GM12875 (cell line): ENCODE results near the gene OR4F17.
"Not testable (repeated sequence)": the region's sequence is repeated elsewhere in the genome, so short reads cannot be mapped to it uniquely, and the experiment has no call there.

Experiments
- H3K4me3 ChIP-seq: one replicate; pipeline ENCODE4 v1.5.1; 2011; ENCODE audit warnings: low read depth, low read length, control low read depth

Gene OR4F17, protein sequence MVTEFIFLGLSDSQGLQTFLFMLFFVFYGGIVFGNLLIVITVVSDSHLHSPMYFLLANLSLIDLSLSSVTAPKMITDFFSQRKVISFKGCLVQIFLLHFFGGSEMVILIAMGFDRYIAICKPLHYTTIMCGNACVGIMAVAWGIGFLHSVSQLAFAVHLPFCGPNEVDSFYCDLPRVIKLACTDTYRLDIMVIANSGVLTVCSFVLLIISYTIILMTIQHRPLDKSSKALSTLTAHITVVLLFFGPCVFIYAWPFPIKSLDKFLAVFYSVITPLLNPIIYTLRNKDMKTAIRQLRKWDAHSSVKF

DNA sequence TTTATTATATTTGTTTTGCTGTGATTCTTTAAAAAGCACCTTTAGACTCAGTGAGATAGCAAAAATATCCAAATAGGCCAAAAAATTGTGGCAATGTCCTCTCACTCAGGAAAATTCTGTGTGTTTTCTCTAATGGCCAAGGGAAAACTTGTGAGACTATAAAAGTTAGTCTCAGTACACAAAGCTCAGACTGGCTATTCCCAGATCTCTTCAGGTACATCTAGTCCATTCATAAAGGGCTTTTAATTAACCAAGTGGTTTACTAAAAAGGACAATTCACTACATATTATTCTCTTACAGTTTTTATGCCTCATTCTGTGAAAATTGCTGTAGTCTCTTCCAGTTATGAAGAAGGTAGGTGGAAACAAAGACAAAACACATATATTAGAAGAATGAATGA lies at the start of gene OR4F17:
Gene OR4F17 (plus strand): TSS at position 301 of the 400 bp plus-strand sequence. CDS start 3,575 bp downstream, outside the sequence.
- not testable (repeated sequence) for H3K4me3 ChIP-seq

DNA sequence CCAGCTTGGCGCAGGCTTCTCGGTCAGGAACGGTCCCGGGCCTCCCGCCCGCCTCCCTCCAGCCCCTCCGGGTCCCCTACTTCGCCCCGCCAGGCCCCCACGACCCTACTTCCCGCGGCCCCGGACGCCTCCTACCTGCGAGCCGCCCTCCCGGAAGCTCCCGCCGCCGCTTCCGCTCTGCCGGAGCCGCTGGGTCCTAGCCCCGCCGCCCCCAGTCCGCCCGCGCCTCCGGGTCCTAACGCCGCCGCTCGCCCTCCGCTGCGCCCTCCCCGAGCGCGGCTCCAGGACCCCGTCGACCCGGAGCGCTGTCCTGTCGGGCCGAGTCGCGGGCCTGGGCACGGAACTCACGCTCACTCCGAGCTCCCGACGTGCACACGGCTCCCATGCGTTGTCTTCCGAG lies 36.1 kb upstream of the OR4F17 start:
- H3K4me3 ChIP-seq, result not testable (repeated sequence)

DNA sequence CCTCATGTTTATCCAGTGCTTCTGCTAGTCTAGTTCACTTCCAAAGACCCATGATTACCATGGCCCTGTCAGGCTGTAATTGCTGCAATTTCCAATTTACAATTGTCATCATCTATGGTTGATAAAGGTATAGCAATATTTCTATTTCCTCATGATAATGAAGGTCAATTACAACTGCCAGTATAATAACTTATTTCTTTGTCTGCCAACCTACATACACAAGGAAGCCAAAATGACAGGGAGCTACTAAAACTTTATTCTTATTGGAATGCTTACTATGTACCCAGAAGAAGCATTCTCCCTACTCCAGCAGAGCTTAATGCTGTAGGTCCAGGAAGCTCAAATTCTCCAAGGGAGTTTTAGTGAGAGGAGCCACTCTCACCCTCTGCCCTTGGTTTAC lies 24.0 kb upstream of the OR4F17 start:
- not testable (repeated sequence) for H3K4me3 ChIP-seq

DNA sequence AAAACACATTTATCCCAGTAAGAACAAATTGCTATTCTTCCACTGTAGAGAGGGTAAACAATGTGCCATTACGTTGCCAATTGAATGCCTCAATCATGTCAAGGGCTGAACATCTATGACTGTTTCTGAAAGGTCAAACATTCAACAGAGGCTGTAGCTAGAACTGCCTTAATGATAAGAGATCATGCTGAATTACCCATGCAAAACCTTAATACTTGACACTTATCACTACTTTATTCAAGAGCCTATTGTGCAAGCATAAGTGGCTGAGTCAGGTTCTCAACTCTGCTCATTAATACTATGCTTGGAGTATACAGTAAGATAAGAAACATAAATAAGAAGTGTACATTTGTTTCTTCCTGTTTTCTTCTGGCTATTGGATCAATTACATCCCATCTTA lies 23.3 kb upstream of the OR4F17 start:
- not testable (repeated sequence) for H3K4me3 ChIP-seq

DNA sequence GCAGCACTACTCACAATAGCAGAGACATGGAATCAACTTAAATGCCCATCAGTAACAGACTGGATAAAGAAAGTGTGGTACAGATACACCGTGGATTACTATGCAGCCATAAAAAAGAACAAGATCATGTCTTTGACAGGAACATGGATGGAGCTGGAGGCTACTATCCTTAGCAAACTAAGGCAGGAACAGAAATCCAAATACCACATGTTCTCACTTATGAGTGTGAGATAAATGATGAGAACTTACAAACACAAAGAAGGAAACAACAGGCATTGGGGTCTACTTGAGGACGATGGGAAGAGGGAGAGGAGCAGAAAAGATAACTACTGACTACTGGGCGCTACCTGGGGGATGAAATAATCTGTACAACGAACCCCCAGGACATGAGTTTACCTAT lies 16.2 kb upstream of the OR4F17 start:
- not testable (repeated sequence) for H3K4me3 ChIP-seq

DNA sequence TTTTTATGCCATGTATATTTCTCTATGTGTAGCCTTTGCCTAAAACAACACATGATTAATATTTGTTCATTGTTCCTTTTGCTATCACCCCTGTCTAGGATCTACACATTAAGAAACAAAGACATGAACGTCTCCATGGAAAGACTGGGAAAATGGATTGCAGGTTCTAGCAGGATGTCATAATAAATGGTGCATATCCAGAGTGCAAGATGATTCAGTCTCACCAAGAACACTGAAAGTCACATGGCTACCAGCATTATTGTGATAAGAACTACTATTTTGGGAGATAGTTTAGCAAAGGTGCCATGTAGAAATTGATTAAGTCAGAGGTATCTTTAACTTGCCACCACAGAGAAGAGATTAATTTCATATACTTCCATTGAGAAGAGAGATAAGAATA lies 12.1 kb upstream of the OR4F17 start:
- H3K4me3 ChIP-seq, result not testable (repeated sequence)

DNA sequence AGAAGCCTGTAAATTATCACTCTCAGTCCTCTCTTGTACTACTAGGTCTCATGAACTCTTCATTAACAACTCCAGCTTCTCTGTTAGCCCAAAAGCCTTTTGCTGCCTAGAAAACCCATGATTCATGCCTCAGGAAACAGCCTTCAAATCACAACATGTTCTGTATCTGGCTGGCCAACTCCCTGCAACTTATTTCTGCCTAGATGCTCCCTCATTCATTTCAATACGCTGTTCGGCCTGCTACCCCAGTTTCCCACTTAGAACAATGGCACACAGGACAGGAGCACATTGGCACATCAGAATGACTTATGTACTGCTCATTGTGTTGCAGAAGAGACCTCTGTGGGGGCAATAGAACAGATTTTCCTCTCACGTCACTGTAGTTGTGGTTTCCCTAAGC lies 9.3 kb upstream of the OR4F17 start:
- not testable (repeated sequence) for H3K4me3 ChIP-seq

DNA sequence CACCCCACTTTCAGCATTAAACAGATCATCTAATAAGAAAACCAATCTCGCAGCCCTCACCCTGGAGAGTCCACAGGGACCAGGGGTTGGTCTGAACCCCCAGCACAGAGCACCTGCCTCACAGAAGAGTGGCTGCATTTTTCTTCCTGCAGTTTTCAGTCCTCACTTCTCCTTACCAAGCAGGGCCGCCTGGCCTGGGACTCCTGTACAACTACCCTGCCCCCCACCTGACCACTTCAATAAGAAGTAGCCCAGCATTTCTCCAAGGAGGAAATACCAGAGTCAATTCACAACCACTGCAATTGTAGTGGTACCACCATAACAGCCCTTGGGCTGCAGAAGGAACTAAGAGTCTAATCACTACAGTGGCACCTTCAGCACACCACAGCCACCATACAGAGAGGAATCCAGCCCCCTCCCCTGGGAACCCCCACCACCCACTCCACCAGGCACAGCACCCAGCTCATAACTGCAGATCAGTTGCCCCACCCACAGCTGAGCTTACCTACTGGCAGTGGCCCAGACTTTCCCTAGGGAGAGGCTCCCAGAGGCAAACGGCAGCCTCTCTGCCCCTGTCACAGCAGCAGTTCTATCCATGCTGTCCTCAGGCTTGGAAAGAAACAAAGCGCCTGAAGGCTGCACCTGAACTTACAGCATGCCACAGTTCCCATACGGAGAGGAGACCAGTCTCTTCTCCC lies 13.7 kb downstream of the OR4F17 start:
- H3K4me3 ChIP-seq, result not testable (repeated sequence)
